SK-N-SH (cell line): ENCODE data around the gene F11R. TPM values are rescaled to one million over a fixed set of nuclear protein-coding genes. Genes with fewer than 3 reads are reported as not detected.
"Not testable (repeated sequence)": the region's sequence is repeated elsewhere in the genome, so short reads cannot be mapped to it uniquely, and the experiment has no call there.

ENCODE experiments used
- CTCF ChIA-PET: fragments of 300-600, 350-600 bp; formaldehyde crosslinking; extraction: SDS; loops from one replicate; lab custom pipeline; 2021; lab: Yijun Ruan, JAX
- POLR2A ChIA-PET: fragments of 350-600 bp; sonication (Branson Sonifier 250); formaldehyde crosslinking; extraction: SDS; loops from one replicate; lab custom pipeline; 2020; ENCODE audit warnings: antibody characterized with exemption, inconsistent platforms; lab: Yijun Ruan, JAX
- DNase-seq: peaks from one replicate; pipeline ENCODE4 v3.0.0; 2012
- H2AFZ ChIP-seq: fragments of 200-600 bp; sonication (generic); 2 replicates; pipeline ENCODE4 v1.8.1; 2016; ENCODE audit warnings: antibody characterized with exemption, mild to moderate bottlenecking, low read depth
- H3F3A ChIP-seq: fragments of 200-600 bp; sonication (generic); replicated peaks from 2 replicates; pipeline ENCODE3; 2016; ENCODE audit warnings: antibody characterized with exemption, mild to moderate bottlenecking; ENCODE audit not compliant: insufficient read depth
- H3K27ac ChIP-seq, 2 experiments: fragments of 200-500 bp in 1 of 2; fragments of 200-600 bp in 1 of 2; sonication (Bioruptor generic) in 1 of 2; sonication (generic), shearing (Covaris generic) in 1 of 2; 2 replicates each; pipeline versions ENCODE4 v1.5.1 to v1.6.1; 2014 to 2016; ENCODE audit warnings: low read depth in 2 of 2, inconsistent platforms in 1 of 2, low read length in 1 of 2, mild to moderate bottlenecking in 1 of 2, mixed read lengths in 1 of 2
- H3K27me3 ChIP-seq: fragments of 200-600 bp; sonication (generic), shearing (Covaris generic); 2 replicates; pipeline ENCODE4 v1.6.1; 2016; ENCODE audit warnings: mixed run types; ENCODE audit not compliant: insufficient read depth
- H3K36me3 ChIP-seq, 2 experiments: fragments of 200-500 bp in 1 of 2; fragments of 200-600 bp in 1 of 2; sonication (Bioruptor generic) in 1 of 2; sonication (generic) in 1 of 2; replicated peaks in 1 of 2; 2 replicates each; pipeline versions ENCODE3 to v1.5.1; 2014 to 2016; ENCODE audit warnings: low read length in 1 of 2, mild to moderate bottlenecking in 1 of 2; ENCODE audit not compliant: insufficient read depth in 2 of 2, control insufficient read depth in 1 of 2
- H3K4me1 ChIP-seq, 2 experiments: fragments of 200-500 bp in 1 of 2; fragments of 200-600 bp in 1 of 2; sonication (Bioruptor generic) in 1 of 2; sonication (generic), shearing (Covaris generic) in 1 of 2; 2 replicates each; pipeline versions ENCODE4 v1.5.1 to v1.6.1; 2014 to 2016; ENCODE audit warnings: low read depth in 1 of 2, low read length in 1 of 2, mixed run types in 1 of 2; ENCODE audit not compliant: insufficient read depth in 2 of 2, control insufficient read depth in 1 of 2
- H3K4me2 ChIP-seq: fragments of 200-600 bp; sonication (generic), shearing (Covaris generic); 2 replicates; pipeline ENCODE4 v1.6.1; 2017; ENCODE audit warnings: mixed run types
- H3K4me3 ChIP-seq, 2 experiments: fragments of 200-500 bp in 1 of 2; fragments of 200-600 bp in 1 of 2; sonication (Bioruptor generic) in 1 of 2; sonication (generic), shearing (Covaris generic) in 1 of 2; 2 replicates each; pipeline versions ENCODE4 v1.5.1 to v1.8.1; 2014 to 2016; ENCODE audit warnings: low read depth in 2 of 2, inconsistent platforms in 1 of 2, low read length in 1 of 2, mild to moderate bottlenecking in 1 of 2, mixed read lengths in 1 of 2, moderate library complexity in 1 of 2
- H3K79me2 ChIP-seq: fragments of 200-600 bp; sonication (generic); 2 replicates; pipeline ENCODE4 v1.8.1; 2017; ENCODE audit warnings: mild to moderate bottlenecking; ENCODE audit not compliant: insufficient read depth
- H3K9ac ChIP-seq: fragments of 200-600 bp; sonication (generic); 2 replicates; pipeline ENCODE4 v1.6.1; 2017; ENCODE audit warnings: mixed run types
- H3K9me2 ChIP-seq: fragments of 200-600 bp; sonication (generic); 2 replicates; pipeline ENCODE4 v1.6.1; 2017; ENCODE audit warnings: mixed run types
- H3K9me3 ChIP-seq: fragments of 200-600 bp; sonication (generic); 2 replicates; pipeline ENCODE4 v1.6.1; 2017; ENCODE audit warnings: mixed run types, mild to moderate bottlenecking, moderate library complexity
- H4K20me1 ChIP-seq: fragments of 200-600 bp; sonication (generic); 2 replicates; pipeline ENCODE4 v1.6.1; 2017; ENCODE audit warnings: mild to moderate bottlenecking, mixed run types; ENCODE audit not compliant: insufficient read depth
- CHD2 ChIP-seq: fragments of 150-350 bp; IDR thresholded peaks from 2 replicates; pipeline ENCODE4 v1.6.1; 2018; ENCODE audit warnings: low read length; ENCODE audit not compliant: partially characterized antibody
- ELF1 ChIP-seq: IDR thresholded peaks from 2 replicates; pipeline ENCODE4 v1.4.0; 2012
- EP300 ChIP-seq, 2 experiments: IDR thresholded peaks; 2 replicates each; pipeline versions ENCODE4 v1.4.0 to v1.6.1; 2012; ENCODE audit warnings: borderline replicate concordance in 1 of 2, low read depth in 1 of 2, low read length in 1 of 2
- GABPA ChIP-seq: IDR thresholded peaks from 2 replicates; pipeline ENCODE4 v1.4.0; 2012; ENCODE audit warnings: low read depth, mild to moderate bottlenecking
- NFIC ChIP-seq: IDR thresholded peaks from 2 replicates; pipeline ENCODE4 v1.4.0; 2012; ENCODE audit warnings: borderline replicate concordance
- PBX3 ChIP-seq: IDR thresholded peaks from 2 replicates; pipeline ENCODE4; 2012
- POLR2AphosphoS5 ChIP-seq: IDR thresholded peaks from 2 replicates; pipeline ENCODE4 v1.6.1; 2012; ENCODE audit warnings: low read depth, low read length
- RAD21 ChIP-seq: IDR thresholded peaks from 2 replicates; pipeline ENCODE4 v1.6.1; 2012; ENCODE audit warnings: mild to moderate bottlenecking, low read length
- RCOR1 ChIP-seq: fragments of 150-350 bp; IDR thresholded peaks from 2 replicates; pipeline ENCODE4 v1.6.1; 2017; ENCODE audit warnings: antibody characterized with exemption, low read length
- RFX5 ChIP-seq: IDR thresholded peaks from 2 replicates; pipeline ENCODE4 v1.6.1; 2012; ENCODE audit warnings: mild to moderate bottlenecking, improper control_type of control experiment, low read length
- SMC3 ChIP-seq: IDR thresholded peaks from 2 replicates; pipeline ENCODE4 v1.6.1; 2012; ENCODE audit warnings: low read depth, low read length, improper control_type of control experiment
- TCF12 ChIP-seq: IDR thresholded peaks from 2 replicates; pipeline ENCODE4 v1.4.0; 2012
- TEAD4 ChIP-seq: IDR thresholded peaks from 2 replicates; pipeline ENCODE4 v1.4.0; 2012; ENCODE audit warnings: mild to moderate bottlenecking, borderline replicate concordance; ENCODE audit not compliant: insufficient read depth
- YY1 ChIP-seq: IDR thresholded peaks from 2 replicates; pipeline ENCODE4 v1.4.0; 2012; ENCODE audit warnings: low read depth, mild to moderate bottlenecking
- WGBS: methylation state at CpG from one replicate; pipeline ENCODE4 v1.1.6; 2017; ENCODE audit warnings: low lambda C conversion rate; 5-methylcytosine and 5-hydroxymethylcytosine counted together
- polyA plus RNA-seq, 3 experiments: library from polyadenylated mRNA; depleted of rRNA; stranded (reverse); fragments of >200 nt; gene quantifications; 2 replicates each; pipeline ENCODE4 v1.2.3, GENCODE V29; 2012
- TF ChIP-seq, protein P1 (sequence below): IDR thresholded peaks from 2 replicates; pipeline ENCODE4 v1.6.1; 2012; ENCODE audit warnings: mild to moderate bottlenecking, low read depth, low read length, moderate library complexity
- TF ChIP-seq, protein P2 (sequence below): fragments of 200-600 bp; sonication (generic); IDR thresholded peaks from 2 replicates; pipeline ENCODE4 v1.6.1; 2017; ENCODE audit warnings: antibody characterized with exemption, mild to moderate bottlenecking, moderate library complexity

F11R gene
- polyA plus RNA-seq, 1 of the 3 experiments (the other 2 are of a cell fraction), result 9.0 TPM

GRCh38 chr1:160996178-160996577 is 24.8 kb downstream of the F11R start (continued):
- TF ChIP-seq EP300 (IDR thresholded peaks at IDR 0.05; ENCODE audit: borderline replicate concordance in 1 of 2, low read depth in 1 of 2, low read length in 1 of 2) (peak in 1 of 2 experiments; percentile 16; a peak in 1 of 4 replicates), ELF1 (no peak), NFIC (no peak), TEAD4 (no peak), YY1 (no peak), PBX3 (peak; percentile 77)

- Histone ChIP-seq H3F3A (peaks cover 12% of the 10 kb centered on the region), H4K20me1 (no peaks in the 10 kb centered on the region), H3K79me2 (no peaks in the 10 kb centered on the region), H3K4me1 (peaks cover 0 to 4% of the 10 kb centered on the region in 2 experiments; a peak in 1 of 4 replicates), H3K4me2 (no peak overlapping the region), H3K9ac (no peak overlapping the region), H3K9me3 (no peaks in the 10 kb centered on the region), H3K27ac (no peak overlapping the region), H3K27me3 (no peaks in the 10 kb centered on the region), H3K9me2 (no peaks in the 10 kb centered on the region), H3K4me3 (no peak overlapping the region), H2AFZ (no peak overlapping the region), H3K36me3 (no peaks in the 10 kb centered on the region)
- 59% methylated on average over 14 of the region's 14 CpGs for WGBS
- peak; percentile 24; the same call in 1 of the 2 replicates for TF ChIP-seq POLR2AphosphoS5
- TF ChIP-seq SMC3, result peak; percentile 46
- peak; percentile 63 for TF ChIP-seq RAD21
- TF ChIP-seq, protein P1, sequence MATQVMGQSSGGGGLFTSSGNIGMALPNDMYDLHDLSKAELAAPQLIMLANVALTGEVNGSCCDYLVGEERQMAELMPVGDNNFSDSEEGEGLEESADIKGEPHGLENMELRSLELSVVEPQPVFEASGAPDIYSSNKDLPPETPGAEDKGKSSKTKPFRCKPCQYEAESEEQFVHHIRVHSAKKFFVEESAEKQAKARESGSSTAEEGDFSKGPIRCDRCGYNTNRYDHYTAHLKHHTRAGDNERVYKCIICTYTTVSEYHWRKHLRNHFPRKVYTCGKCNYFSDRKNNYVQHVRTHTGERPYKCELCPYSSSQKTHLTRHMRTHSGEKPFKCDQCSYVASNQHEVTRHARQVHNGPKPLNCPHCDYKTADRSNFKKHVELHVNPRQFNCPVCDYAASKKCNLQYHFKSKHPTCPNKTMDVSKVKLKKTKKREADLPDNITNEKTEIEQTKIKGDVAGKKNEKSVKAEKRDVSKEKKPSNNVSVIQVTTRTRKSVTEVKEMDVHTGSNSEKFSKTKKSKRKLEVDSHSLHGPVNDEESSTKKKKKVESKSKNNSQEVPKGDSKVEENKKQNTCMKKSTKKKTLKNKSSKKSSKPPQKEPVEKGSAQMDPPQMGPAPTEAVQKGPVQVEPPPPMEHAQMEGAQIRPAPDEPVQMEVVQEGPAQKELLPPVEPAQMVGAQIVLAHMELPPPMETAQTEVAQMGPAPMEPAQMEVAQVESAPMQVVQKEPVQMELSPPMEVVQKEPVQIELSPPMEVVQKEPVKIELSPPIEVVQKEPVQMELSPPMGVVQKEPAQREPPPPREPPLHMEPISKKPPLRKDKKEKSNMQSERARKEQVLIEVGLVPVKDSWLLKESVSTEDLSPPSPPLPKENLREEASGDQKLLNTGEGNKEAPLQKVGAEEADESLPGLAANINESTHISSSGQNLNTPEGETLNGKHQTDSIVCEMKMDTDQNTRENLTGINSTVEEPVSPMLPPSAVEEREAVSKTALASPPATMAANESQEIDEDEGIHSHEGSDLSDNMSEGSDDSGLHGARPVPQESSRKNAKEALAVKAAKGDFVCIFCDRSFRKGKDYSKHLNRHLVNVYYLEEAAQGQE, result 0 out of 2 replicates have a peak, but pooled peaks have one; percentile 13
- no peak for TF ChIP-seq RFX5
- TF ChIP-seq YY1, result no peak
- TF ChIP-seq CHD2, result no peak
- TF ChIP-seq TCF12, result peak; percentile 53; the same call in 1 of the 2 replicates
- TF ChIP-seq, protein P2, sequence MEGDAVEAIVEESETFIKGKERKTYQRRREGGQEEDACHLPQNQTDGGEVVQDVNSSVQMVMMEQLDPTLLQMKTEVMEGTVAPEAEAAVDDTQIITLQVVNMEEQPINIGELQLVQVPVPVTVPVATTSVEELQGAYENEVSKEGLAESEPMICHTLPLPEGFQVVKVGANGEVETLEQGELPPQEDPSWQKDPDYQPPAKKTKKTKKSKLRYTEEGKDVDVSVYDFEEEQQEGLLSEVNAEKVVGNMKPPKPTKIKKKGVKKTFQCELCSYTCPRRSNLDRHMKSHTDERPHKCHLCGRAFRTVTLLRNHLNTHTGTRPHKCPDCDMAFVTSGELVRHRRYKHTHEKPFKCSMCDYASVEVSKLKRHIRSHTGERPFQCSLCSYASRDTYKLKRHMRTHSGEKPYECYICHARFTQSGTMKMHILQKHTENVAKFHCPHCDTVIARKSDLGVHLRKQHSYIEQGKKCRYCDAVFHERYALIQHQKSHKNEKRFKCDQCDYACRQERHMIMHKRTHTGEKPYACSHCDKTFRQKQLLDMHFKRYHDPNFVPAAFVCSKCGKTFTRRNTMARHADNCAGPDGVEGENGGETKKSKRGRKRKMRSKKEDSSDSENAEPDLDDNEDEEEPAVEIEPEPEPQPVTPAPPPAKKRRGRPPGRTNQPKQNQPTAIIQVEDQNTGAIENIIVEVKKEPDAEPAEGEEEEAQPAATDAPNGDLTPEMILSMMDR, result peak; percentile 58
- TF ChIP-seq GABPA, result no peak
- no peak for TF ChIP-seq RCOR1
- ChIA-PET POLR2A (no interaction called here), CTCF (interaction anchor here (0.6 to 6.1 kb wide), 2 partner anchors 104 to 850 kb away, joined by 3 to 30 read pairs; partner anchors contain the start of gene KLHDC9)
- DNase-seq, result peak; percentile 45
Measured at GRCh38 chr1:160993544-160994193, 27.3 kb downstream of the F11R start.

DNA sequence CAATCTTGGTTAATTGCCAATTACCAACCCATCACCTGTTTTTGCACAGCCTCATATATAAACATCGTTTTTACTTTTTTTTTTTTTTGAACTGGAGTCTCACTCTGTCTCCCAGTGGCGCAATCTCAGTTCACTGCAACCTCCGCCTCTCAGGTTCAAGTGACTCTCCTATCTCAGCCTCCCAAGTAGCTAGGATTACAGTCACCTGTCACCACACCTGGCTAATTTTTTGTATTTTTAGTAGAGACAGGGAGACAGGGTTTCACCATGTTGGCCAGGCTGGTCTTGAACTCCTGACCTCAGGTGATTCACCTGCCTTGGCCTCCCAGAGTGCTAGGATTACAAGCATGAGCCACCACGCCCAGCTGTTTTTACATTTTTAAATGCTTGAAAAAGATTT is 28.9 kb downstream of the F11R start:
- H3K9me3 ChIP-seq, H3K79me2 ChIP-seq, POLR2A ChIA-PET, DNase-seq, H3K4me1 ChIP-seq, H2AFZ ChIP-seq, H4K20me1 ChIP-seq, H3K36me3 ChIP-seq, H3K27ac ChIP-seq, H3K4me2 ChIP-seq, H3K4me3 ChIP-seq, H3K9ac ChIP-seq, H3K9me2 ChIP-seq, H3K27me3 ChIP-seq: not testable (repeated sequence)
- 70% methylated on average over 4 of the region's 4 CpGs for WGBS
- peaks cover 12% of the 10 kb centered on the region for H3F3A ChIP-seq
- CTCF ChIA-PET, result interaction anchor here (1.3 kb wide), 1 partner anchor 105 kb away, joined by 7 read pairs; the partner anchor contains the start of gene KLHDC9
